GM21526 (cell line): ENCODE measurements around the gene NHLRC4.

Experiments
- ATAC-seq: cut with Tn5 transposase; IDR thresholded peaks from one replicate; pipeline ENCODE4 v1.9.1; 2021; ENCODE audit warnings: moderate library complexity; ENCODE audit not compliant: unreplicated experiment, low FRiP score

NHLRC4 gene

GRCh38 chr16:580946-581498 lies 14.2 kb downstream of the NHLRC4 start:
- no peak for ATAC-seq

DNA sequence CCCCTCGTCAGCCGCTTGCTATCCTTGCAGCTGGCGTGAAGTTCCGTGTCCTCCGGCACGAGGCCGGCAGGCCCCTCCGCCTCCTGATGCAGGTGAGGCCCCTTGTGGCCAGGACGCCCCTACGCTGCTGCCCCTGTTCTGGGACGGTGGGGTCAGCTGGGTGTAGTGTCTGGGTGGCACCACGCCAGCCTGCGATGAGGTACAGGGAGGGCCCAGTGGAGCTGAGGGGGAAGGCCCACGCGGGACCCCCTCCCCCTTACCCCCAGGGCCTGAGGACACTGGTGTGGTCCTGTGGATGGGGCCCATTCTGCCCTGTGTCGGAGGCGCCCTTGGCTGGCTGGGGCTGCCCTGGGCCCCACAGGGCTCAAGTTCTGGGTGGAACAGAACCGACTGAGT lies 15.4 kb downstream of the NHLRC4 start:
- no peak for ATAC-seq

GRCh38 chr16:582614-583331 lies 16.0 kb downstream of the NHLRC4 start:
- no peak for ATAC-seq

- no peak for ATAC-seq
Observed at GRCh38 chr16:583470-583814, 16.6 kb downstream of the NHLRC4 start.

GRCh38 chr16:583815-584591 lies 17.2 kb downstream of the NHLRC4 start:
- ATAC-seq, result no peak

- ATAC-seq, result no peak
Observed at GRCh38 chr16:585351-585750, 18.5 kb downstream of the NHLRC4 start.

GRCh38 chr16:586047-586644 lies 19.3 kb downstream of the NHLRC4 start:
- ATAC-seq, result no peak

DNA sequence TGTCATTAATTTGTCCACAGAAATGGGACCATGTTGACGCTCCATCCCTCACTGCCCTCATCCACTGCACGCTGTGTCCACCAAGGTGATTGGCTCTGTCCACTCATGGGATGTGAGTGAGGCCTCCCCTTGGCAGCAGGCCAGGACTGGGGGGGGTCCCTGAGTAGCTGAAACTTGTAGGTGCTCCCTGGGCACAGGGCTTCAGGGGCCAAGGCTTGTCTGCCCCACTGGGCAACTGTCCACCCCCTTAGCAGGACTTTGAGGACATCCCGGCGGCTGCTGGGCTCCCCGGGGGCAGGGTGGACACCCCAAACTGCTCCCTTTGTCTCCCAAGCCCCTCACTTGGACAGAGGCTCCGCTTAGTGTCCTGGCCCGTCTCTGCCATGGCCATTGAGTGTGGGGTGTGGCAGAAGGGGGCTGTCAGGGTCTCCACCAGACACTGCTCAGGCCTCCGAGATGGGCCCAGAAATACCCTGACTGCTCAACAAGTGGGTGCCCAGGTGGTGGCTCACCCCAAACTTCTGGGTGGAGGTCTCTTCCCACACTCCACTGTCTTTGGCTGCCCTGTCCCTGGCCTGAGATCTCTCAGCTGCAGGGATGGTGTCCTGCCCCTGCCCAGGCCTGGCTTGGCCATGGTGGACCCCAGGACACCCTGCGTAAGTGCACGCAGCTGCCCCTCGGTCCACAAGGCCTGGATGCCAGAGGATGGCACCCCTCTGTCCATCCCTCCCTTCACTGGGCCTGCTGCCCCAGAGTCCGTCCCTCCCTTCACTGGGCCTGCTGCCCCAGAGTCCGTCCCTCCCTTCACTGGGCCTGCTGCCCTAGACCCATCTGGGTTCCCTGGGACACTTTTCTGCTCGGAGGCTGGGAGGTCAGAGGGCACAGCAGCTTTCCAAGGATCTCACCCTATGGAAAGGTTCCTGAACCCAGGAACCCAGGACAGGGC lies 20.1 kb downstream of the NHLRC4 start:
- no peak for ATAC-seq

DNA sequence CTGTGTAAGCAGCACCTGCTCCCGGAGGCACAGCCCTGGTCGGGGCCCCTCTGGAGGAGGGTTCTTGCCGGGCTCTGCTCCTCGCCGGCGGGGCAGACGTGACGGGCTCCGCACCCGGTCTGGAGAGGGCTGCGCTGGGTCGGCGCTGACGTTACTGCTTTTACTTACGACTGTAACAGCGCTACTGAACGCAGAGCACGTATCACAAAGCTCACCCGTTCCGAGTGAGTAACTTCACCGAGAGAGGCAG lies 21.8 kb downstream of the NHLRC4 start:
- peak; percentile 7 for ATAC-seq

DNA sequence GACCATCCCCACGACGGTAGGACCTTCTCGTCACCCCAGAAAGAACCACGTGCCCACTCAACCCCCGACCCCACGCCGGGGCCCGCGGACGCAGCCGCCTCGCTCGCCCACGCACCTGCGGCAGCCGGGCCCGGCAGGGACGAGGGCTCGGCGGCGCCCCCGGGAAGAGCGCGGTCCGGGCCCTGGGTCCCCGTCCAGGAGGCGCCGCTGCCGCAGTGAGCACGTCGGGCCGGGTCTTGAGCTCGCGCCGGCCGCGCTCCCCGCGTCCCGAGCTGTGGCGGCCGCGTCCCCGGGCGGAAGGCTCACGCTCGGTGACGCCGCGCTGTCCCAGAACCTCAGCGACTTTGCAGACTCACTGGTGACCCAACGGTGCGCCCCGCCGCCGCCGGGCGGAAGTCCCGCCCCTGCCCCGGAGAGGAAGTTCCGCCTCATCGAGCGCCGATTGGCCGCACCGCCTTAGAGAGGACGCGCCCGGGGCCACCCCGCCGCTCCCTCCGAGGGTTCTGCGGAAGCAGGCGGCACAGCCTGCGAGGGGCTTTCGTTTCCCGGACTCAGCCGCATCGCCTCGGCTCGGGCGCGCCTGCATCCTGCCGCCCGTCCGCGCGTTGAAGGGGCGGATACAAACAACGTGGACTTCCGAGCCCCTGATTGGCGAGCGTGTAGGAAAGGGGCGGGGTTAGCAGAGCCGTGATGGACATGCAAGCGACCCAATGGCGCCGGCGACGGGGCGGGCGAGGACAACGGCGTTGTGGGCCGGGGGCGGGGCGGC lies 22.3 kb downstream of the NHLRC4 start:
- ATAC-seq, result peak; percentile 59

- peak; percentile 71 for ATAC-seq
Observed at GRCh38 chr16:589658-590187, 22.9 kb downstream of the NHLRC4 start, which contains the start of gene RAB40C. RAB40C (plus strand) TSS chr16:590066; CDS start chr16:590292, 226 bp downstream.

- no peak for ATAC-seq
Observed at GRCh38 chr16:590188-590814, 23.5 kb downstream of the NHLRC4 start.

- no peak for ATAC-seq
Observed at GRCh38 chr16:590815-591200, 24.0 kb downstream of the NHLRC4 start.

- no peak for ATAC-seq
Observed at GRCh38 chr16:591231-591630, 24.4 kb downstream of the NHLRC4 start.

DNA sequence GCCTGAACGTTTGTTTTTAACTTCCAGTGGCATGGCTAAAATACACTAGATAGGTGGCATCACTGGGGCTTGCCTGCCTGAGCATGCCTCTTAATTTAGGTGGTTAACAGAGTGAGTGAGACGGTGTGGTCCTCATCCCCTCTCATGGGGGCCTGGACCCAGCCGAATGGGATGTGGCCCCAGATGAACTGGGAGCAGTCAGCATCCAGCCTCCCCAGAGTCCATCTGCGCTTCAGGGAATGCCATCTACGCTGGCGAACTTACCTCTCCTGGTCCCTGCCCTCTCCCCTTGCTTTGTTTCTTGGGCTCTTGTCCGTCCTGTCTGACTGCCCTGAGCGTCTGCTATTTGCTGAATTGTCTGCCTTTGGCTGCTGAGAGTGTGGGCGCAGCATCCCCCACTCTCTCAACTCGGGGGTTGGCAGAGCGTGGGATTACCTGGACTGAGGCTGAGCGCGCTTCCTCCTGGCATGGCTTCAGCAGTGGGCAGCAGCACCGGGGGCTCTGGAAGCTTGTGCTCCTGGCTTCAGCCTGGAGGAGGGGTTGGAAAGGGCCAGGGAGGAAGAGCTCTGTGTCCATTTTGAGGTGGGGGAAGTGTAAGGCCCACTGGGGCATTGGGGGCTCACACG lies 25.2 kb downstream of the NHLRC4 start:
- no peak for ATAC-seq

GRCh38 chr16:592518-593306 lies 25.9 kb downstream of the NHLRC4 start:
- no peak for ATAC-seq

GRCh38 chr16:593406-593805 lies 26.6 kb downstream of the NHLRC4 start:
- ATAC-seq, result no peak

DNA sequence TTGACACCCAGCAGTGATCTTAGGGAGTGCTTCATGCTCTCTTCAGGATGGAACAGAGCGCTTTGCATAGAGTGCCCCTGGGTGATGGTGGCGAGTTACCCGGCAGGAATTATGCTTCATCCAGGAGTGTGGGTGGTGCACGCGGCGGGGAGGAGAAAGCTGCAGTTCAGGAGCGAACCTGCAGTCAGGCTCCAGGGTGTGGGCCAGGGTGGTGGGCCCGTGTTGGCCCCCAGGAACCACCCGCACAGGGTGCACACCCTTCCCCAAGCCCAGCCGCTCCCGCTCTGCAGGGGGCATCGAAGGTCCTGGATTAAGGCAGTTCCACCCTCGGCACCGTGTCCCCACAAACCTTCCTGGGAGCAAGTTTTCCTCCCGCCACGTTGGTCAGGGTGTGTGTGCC lies 27.0 kb downstream of the NHLRC4 start:
- no peak for ATAC-seq
